Esophagus squamous epithelium (tissue), 4 donors: ENCODE measurements around the gene FUT1.

Experiments used
- POLR2A ChIP-seq, 4 donors: fragments of 450-650 bp; IDR thresholded peaks; one replicate each; pipeline ENCODE4 v1.6.1; 2017; ENCODE audit warnings: antibody characterized with exemption in 4 of 4, mild to moderate bottlenecking in 4 of 4, moderate library complexity in 3 of 4
- TF ChIP-seq, protein P1 (sequence below), 6 experiments: fragments of 450-650 bp in 4 of 6; fragments of 200-600 bp in 2 of 6; sonication (generic) in 2 of 6; IDR thresholded peaks; one replicate each; pipeline ENCODE4 v1.5.1; 2016 to 2019; ENCODE audit warnings: antibody characterized with exemption in 6 of 6, mild to moderate bottlenecking in 4 of 6, moderate library complexity in 4 of 6

DNA sequence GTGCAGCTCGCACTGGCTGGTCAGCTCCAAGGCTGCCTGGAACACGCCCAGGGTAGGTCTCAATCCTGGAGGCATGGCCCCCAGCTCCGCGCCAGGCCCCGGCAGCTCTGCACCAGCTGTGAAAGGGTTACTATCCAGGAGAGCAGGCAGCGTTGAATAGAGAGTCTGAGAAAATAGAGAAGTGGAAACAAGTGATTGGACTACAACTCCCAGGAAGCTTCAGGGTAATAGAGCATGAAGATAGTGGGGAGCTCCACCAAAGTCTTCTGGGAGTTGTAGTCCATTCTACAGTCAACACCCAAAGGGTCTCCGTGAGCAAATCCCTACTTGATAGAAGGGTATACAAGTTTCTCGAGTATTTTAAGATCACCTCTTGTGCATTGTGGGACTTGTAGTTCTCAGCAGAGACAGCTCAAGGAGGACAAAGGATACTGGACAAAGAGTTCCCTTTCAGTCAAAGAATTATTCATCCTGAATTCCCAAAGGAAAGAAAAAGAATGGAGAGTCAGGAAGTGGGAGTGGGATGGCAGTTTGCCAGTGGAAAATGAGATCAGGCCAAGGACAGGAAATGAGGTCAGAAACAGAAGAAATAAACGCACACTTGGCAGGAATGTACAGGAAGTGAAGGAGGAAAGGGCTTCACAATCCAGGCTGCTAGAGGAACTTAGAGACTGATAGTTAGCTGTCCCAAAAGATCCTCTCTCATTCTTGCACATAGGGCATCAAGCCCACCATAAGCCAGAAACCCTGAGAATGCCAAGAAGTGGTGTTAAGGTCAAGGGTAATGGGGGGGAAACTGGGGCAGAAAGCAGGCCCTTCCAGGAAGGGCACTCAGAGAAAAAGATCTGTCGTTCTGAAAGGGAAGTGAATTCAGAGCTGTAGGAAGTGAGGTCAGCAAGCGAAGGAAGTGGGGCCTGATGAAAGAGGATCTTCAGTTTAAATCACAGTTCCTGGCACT, 27.4 kb downstream of the FUT1 start:
- no peak for TF ChIP-seq POLR2A (IDR thresholded peaks at IDR 0.05)
- TF ChIP-seq, protein P1, sequence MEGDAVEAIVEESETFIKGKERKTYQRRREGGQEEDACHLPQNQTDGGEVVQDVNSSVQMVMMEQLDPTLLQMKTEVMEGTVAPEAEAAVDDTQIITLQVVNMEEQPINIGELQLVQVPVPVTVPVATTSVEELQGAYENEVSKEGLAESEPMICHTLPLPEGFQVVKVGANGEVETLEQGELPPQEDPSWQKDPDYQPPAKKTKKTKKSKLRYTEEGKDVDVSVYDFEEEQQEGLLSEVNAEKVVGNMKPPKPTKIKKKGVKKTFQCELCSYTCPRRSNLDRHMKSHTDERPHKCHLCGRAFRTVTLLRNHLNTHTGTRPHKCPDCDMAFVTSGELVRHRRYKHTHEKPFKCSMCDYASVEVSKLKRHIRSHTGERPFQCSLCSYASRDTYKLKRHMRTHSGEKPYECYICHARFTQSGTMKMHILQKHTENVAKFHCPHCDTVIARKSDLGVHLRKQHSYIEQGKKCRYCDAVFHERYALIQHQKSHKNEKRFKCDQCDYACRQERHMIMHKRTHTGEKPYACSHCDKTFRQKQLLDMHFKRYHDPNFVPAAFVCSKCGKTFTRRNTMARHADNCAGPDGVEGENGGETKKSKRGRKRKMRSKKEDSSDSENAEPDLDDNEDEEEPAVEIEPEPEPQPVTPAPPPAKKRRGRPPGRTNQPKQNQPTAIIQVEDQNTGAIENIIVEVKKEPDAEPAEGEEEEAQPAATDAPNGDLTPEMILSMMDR (IDR thresholded peaks at IDR 0.05), result no peak
